Naive thymus-derived CD4-positive, alpha-beta T cell (primary cell): ENCODE results near the gene XCL2. TPM values are rescaled to one million over a fixed set of nuclear protein-coding genes. Genes with fewer than 3 reads are reported as not detected.

Experiments used
- ATAC-seq: fragments of 150-1000 bp; cut with Tn5 transposase; 2 replicates; pipeline ENCODE4 v1.10.0; 2021; ENCODE audit warnings: mild to moderate bottlenecking, moderate library complexity
- CTCF ChIA-PET: fragments of 350-600 bp; sonication (Branson Sonifier 250); formaldehyde crosslinking; loops from one replicate; lab custom pipeline; 2021; ENCODE audit warnings: antibody characterized with exemption; lab: Charles Lee
- POLR2A ChIA-PET: fragments of 350-600 bp; sonication (Branson Sonifier 250); formaldehyde crosslinking; loops from one replicate; lab custom pipeline; 2021; ENCODE audit warnings: antibody characterized with exemption, inconsistent platforms; lab: Charles Lee
- DNase-seq, 9 donors: peaks; one replicate each; pipeline versions ENCODE4 v3.0.0 to v3.0.0-alpha.2; 2020 to 2022; ENCODE audit warnings: mixed read lengths in 1 of 9
- H3K27ac ChIP-seq: one replicate; pipeline ENCODE4 v1.7.0; 2013; ENCODE audit warnings: mild to moderate bottlenecking, low read depth, low read length, moderate library complexity
- H3K27me3 ChIP-seq, 2 donors: one replicate each; pipeline ENCODE4 v1.7.0; 2013; ENCODE audit warnings: low read length in 2 of 2, mild to moderate bottlenecking in 2 of 2, moderate library complexity in 2 of 2; ENCODE audit not compliant: control insufficient read depth in 2 of 2, insufficient read depth in 2 of 2
- H3K36me3 ChIP-seq, 3 experiments: 1 replicate in 2 of 3; 2 replicates in 1 of 3; pipeline ENCODE4 v1.7.0; 2013; ENCODE audit warnings: low read length in 3 of 3, mild to moderate bottlenecking in 3 of 3, moderate library complexity in 1 of 3; ENCODE audit not compliant: insufficient read depth in 3 of 3, control insufficient read depth in 2 of 3
- H3K4me1 ChIP-seq, 2 donors: one replicate each; pipeline ENCODE4 v1.7.0; 2013; ENCODE audit warnings: low read length in 2 of 2, mild to moderate bottlenecking in 2 of 2, moderate library complexity in 1 of 2; ENCODE audit not compliant: control insufficient read depth in 2 of 2, insufficient read depth in 2 of 2
- H3K4me3 ChIP-seq: 2 replicates; pipeline ENCODE4 v1.7.0; 2013; ENCODE audit warnings: mild to moderate bottlenecking, low read length
- H3K9me3 ChIP-seq, 3 experiments: 1 replicate in 2 of 3; 2 replicates in 1 of 3; pipeline ENCODE4 v1.7.0; 2013; ENCODE audit warnings: low read length in 3 of 3; ENCODE audit not compliant: control insufficient read depth in 2 of 3
- H3K27ac Mint-ChIP-seq, 9 donors: one replicate each; pipeline ENCODE4 v1.8.0; 2020 to 2022; ENCODE audit warnings: mixed read lengths in 9 of 9, mild to moderate bottlenecking in 8 of 9, moderate library complexity in 5 of 9, inconsistent platforms in 2 of 9
- H3K27me3 Mint-ChIP-seq, 5 donors: one replicate each; pipeline ENCODE4 v1.8.0; 2021 to 2022; ENCODE audit warnings: mixed read lengths in 5 of 5, mild to moderate bottlenecking in 1 of 5
- H3K36me3 Mint-ChIP-seq, 5 donors: one replicate each; pipeline ENCODE4 v1.8.0; 2020 to 2022; ENCODE audit warnings: mixed read lengths in 5 of 5, mild to moderate bottlenecking in 3 of 5, inconsistent platforms in 1 of 5
- H3K4me1 Mint-ChIP-seq, 7 donors: one replicate each; pipeline ENCODE4 v1.8.0; 2020 to 2022; ENCODE audit warnings: mixed read lengths in 7 of 7, mild to moderate bottlenecking in 3 of 7, inconsistent platforms in 1 of 7
- H3K4me3 Mint-ChIP-seq, 10 donors: one replicate each; pipeline ENCODE4 v1.8.0; 2020 to 2022; ENCODE audit warnings: mild to moderate bottlenecking in 10 of 10, mixed read lengths in 10 of 10, moderate library complexity in 6 of 10, inconsistent platforms in 2 of 10
- H3K9me3 Mint-ChIP-seq, 11 donors: one replicate each; pipeline ENCODE4 v1.8.0; 2020 to 2022; ENCODE audit warnings: mixed read lengths in 11 of 11, mild to moderate bottlenecking in 4 of 11, inconsistent platforms in 1 of 11, moderate library complexity in 1 of 11
- intact Hi-C, 2 donors: fragments of 100-400 bp; cut with micrococcal nuclease; formaldehyde crosslinking; loops; one replicate each; pipeline ENCODE4 v1.15.1; 2023
- polyA plus RNA-seq, 2 donors: library from polyadenylated mRNA; unstranded; fragments of 300-500 nt; fragmentation: Illumina TruSeq; gene quantifications; one replicate each; pipeline ENCODE4 v1.2.3, GENCODE V29; 2021
- total RNA-seq, 6 experiments: library from RNA in 5 of 6; stranded (reverse) in 5 of 6; gene quantifications; 1 replicate in 5 of 6; 2 replicates in 1 of 6; pipeline ENCODE4 v1.2.3 and lab custom pipeline; 2021 to 2026

XCL2 gene
- total and polyA plus RNA-seq, 7 experiments from 2014 or later: 0.61 to 7.0 (median 2.9) TPM; not detected in 3

GRCh38 chr1:168514455-168514854, 29.3 kb downstream of the XCL2 start:
- H3K27ac Mint-ChIP-seq: peak overlapping the region; percentile 59 to 88 (median 79)
- ATAC-seq: no peak

GRCh38 chr1:168513656-168514404, 30.0 kb downstream of the XCL2 start:
- peak overlapping the region; percentile 59 to 88 (median 79) for H3K27ac Mint-ChIP-seq
- peak overlapping the region; percentile 64 to 80 (median 70) for H3K4me3 Mint-ChIP-seq
- ChIA-PET CTCF (interaction anchor here (0.6 to 1.0 kb wide), 3 partner anchors 22 to 95 kb away, joined by 3 to 4 read pairs (median 3); no protein-coding TSS in a partner anchor), POLR2A (interaction anchor here (1.0 to 1.1 kb wide), 2 partner anchors 21 to 47 kb away, joined by 5 to 8 read pairs; no protein-coding TSS in a partner anchor)
- H3K27me3 ChIP-seq: no peaks in the 10 kb centered on the region
- ATAC-seq (no peak), DNase-seq (no peak)
- H3K9me3 Mint-ChIP-seq: peaks cover 0 to 1% (median 0%) of the 10 kb centered on the region in 11 donors
- peak overlapping the region; percentile 24 for H3K4me3 ChIP-seq
- intact Hi-C loops: loop anchor here (1.0 to 10.0 kb wide), 6 partner anchors 7 to 75 kb away; no protein-coding TSS in a partner anchor
- peaks cover 33 to 70% of the 10 kb centered on the region in 2 donors for H3K4me1 ChIP-seq
- H3K27ac ChIP-seq: no peak overlapping the region
- peaks cover 0 to 17% (median 0%) of the 10 kb centered on the region in 5 donors for H3K36me3 Mint-ChIP-seq
- H3K27me3 Mint-ChIP-seq: no peaks in the 10 kb centered on the region
- H3K4me1 Mint-ChIP-seq: peaks cover 43 to 75% (median 57%) of the 10 kb centered on the region in 7 donors
- H3K9me3 ChIP-seq: no peaks in the 10 kb centered on the region
- H3K36me3 ChIP-seq: no peaks in the 10 kb centered on the region

More at GRCh38 chr1:168514455-168514854, 29.3 kb downstream of the XCL2 start:
- H3K27me3 Mint-ChIP-seq: no peaks in the 10 kb centered on the region
- H3K27ac ChIP-seq: no peak overlapping the region
- H3K4me1 ChIP-seq: peaks cover 35 to 76% of the 10 kb centered on the region in 2 donors
- peak overlapping the region; percentile 64 to 80 (median 70) for H3K4me3 Mint-ChIP-seq
- peak overlapping the region; percentile 24 for H3K4me3 ChIP-seq
- peaks cover 43 to 74% (median 61%) of the 10 kb centered on the region in 7 donors for H3K4me1 Mint-ChIP-seq
- no peaks in the 10 kb centered on the region for H3K36me3 ChIP-seq
- ChIA-PET CTCF (interaction anchor here (0.6 to 1.1 kb wide), 3 partner anchors 9 to 27 kb away, joined by 3 to 4 read pairs (median 3); no protein-coding TSS in a partner anchor), POLR2A (interaction anchor here (0.7 to 1.1 kb wide), 3 partner anchors 17 to 48 kb away, joined by 3 to 8 read pairs (median 5); no protein-coding TSS in a partner anchor)
- peaks cover 0 to 17% (median 0%) of the 10 kb centered on the region in 5 donors for H3K36me3 Mint-ChIP-seq
- intact Hi-C loops: loop anchor here (2.0 to 10.0 kb wide), 3 partner anchors 16 to 50 kb away; no protein-coding TSS in a partner anchor
- DNase-seq: peak in 3 of 9 donors; percentile 16 to 29 (median 22)
- no peaks in the 10 kb centered on the region for H3K9me3 Mint-ChIP-seq
- H3K27me3 ChIP-seq: no peaks in the 10 kb centered on the region
- no peaks in the 10 kb centered on the region for H3K9me3 ChIP-seq

GRCh38 chr1:168512864-168513595, 30.8 kb downstream of the XCL2 start:
- peaks cover 0 to 18% (median 0%) of the 10 kb centered on the region in 5 donors for H3K36me3 Mint-ChIP-seq
- Histone ChIP-seq H3K9me3 (no peaks in the 10 kb centered on the region), H3K27me3 (no peaks in the 10 kb centered on the region), H3K4me1 (peaks cover 33 to 62% of the 10 kb centered on the region in 2 donors), H3K36me3 (no peaks in the 10 kb centered on the region), H3K27ac (peak overlapping the region; percentile 16), H3K4me3 (peak overlapping the region; percentile 24)
- ChIA-PET CTCF (interaction anchor here (0.8 kb wide), 1 partner anchor 96 kb away, joined by 3 read pairs; no protein-coding TSS in a partner anchor), POLR2A (interaction anchor here (0.5 kb wide), 1 partner anchor 10 kb away, joined by 3 read pairs; no protein-coding TSS in a partner anchor)
- H3K27ac Mint-ChIP-seq: peak overlapping the region; percentile 56 to 88 (median 79)
- ATAC-seq (peak; percentile 67), DNase-seq (peak in 7 of 9 donors; percentile 16 to 46 (median 27))
- intact Hi-C loops: loop anchor here (1.0 to 10.0 kb wide), 5 partner anchors 8 to 74 kb away; no protein-coding TSS in a partner anchor
- H3K4me1 Mint-ChIP-seq: peaks cover 41 to 70% (median 51%) of the 10 kb centered on the region in 7 donors
- H3K9me3 Mint-ChIP-seq: peaks cover 0 to 2% (median 0%) of the 10 kb centered on the region in 11 donors
- peak overlapping the region; percentile 64 to 80 (median 70) for H3K4me3 Mint-ChIP-seq
- H3K27me3 Mint-ChIP-seq: no peaks in the 10 kb centered on the region

- H3K9me3 ChIP-seq: no peaks in the 10 kb centered on the region
- no peak overlapping the region for H3K4me3 ChIP-seq
- Mint-ChIP-seq H3K4me1 (peaks cover 42 to 78% (median 46%) of the 10 kb centered on the region in 7 donors), H3K27ac (peak overlapping the region in 3 of 9 donors; percentile 15 to 77 (median 26)), H3K9me3 (peaks cover 0 to 2% (median 0%) of the 10 kb centered on the region in 11 donors), H3K4me3 (peak overlapping the region in 1 of 10 donors; percentile 57), H3K36me3 (peaks cover 0 to 26% (median 0%) of the 10 kb centered on the region in 5 donors), H3K27me3 (no peaks in the 10 kb centered on the region)
- ATAC-seq (peak; percentile 64), DNase-seq (no peak)
- no peak overlapping the region for H3K27ac ChIP-seq
- CTCF ChIA-PET: no interaction called here
- H3K36me3 ChIP-seq: no peaks in the 10 kb centered on the region
- peaks cover 27 to 54% of the 10 kb centered on the region in 2 donors for H3K4me1 ChIP-seq
- no peaks in the 10 kb centered on the region for H3K27me3 ChIP-seq
- POLR2A ChIA-PET: no interaction called here
- intact Hi-C loops: loop anchor here (5.0 to 10.0 kb wide), 2 partner anchors 38 to 55 kb away; no protein-coding TSS in a partner anchor
These were observed 33.7 kb downstream of the XCL2 start for GRCh38 chr1:168509875-168510791.

GRCh38 chr1:168509210-168509609, 34.6 kb downstream of the XCL2 start:
- no peaks in the 10 kb centered on the region for H3K36me3 ChIP-seq
- intact Hi-C loops: no loop called here
- no peaks in the 10 kb centered on the region for H3K9me3 ChIP-seq
- no peak overlapping the region for H3K4me3 ChIP-seq
- DNase-seq: no peak
- Mint-ChIP-seq H3K36me3 (peaks cover 0 to 29% (median 0%) of the 10 kb centered on the region in 5 donors), H3K4me3 (no peak overlapping the region), H3K9me3 (peaks cover 0 to 2% (median 0%) of the 10 kb centered on the region in 11 donors), H3K27ac (peak overlapping the region in 1 of 9 donors; percentile 77), H3K27me3 (no peaks in the 10 kb centered on the region), H3K4me1 (peaks cover 40 to 78% (median 46%) of the 10 kb centered on the region in 7 donors)
- no peak for ATAC-seq
- no peak overlapping the region for H3K27ac ChIP-seq
- H3K27me3 ChIP-seq: no peaks in the 10 kb centered on the region
- POLR2A ChIA-PET: no interaction called here
- peaks cover 24 to 55% of the 10 kb centered on the region in 2 donors for H3K4me1 ChIP-seq
- CTCF ChIA-PET: no interaction called here
